MCF 10A (cell line): ENCODE measurements around the gene C8G. TPM values are rescaled to one million over a fixed set of nuclear protein-coding genes. Genes with fewer than 3 reads are reported as not detected.

ENCODE experiments used
- BruUV-seq: library from RNA; stranded (reverse); fragments of 400-500 nt; replicated peaks from 2 replicates; lab custom pipeline; 2021; lab: Mats Ljungman, UMichigan
- CTCF ChIA-PET: fragments of 300-600 bp; sonication (Branson Sonifier 250); formaldehyde crosslinking; extraction: SDS; loops from one replicate; lab custom pipeline; 2021; ENCODE audit warnings: antibody characterized with exemption, inconsistent platforms; lab: Yijun Ruan, JAX
- POLR2A ChIA-PET: fragments of 300-600, 350-650 bp; sonication (Branson Sonifier 250); formaldehyde crosslinking; extraction: SDS; loops from one replicate; lab custom pipeline; 2020; ENCODE audit warnings: antibody characterized with exemption, inconsistent platforms; lab: Yijun Ruan, JAX
- DNase-seq: peaks from one replicate; pipeline ENCODE4 v3.0.0-alpha.2; 2018; ENCODE audit not compliant: unreplicated experiment
- H3K27ac Mint-ChIP-seq: one replicate; pipeline ENCODE4 v1.8.0; 2022; ENCODE audit warnings: mild to moderate bottlenecking, low read depth, mixed read lengths; ENCODE audit not compliant: unreplicated experiment
- H3K27me3 Mint-ChIP-seq: one replicate; pipeline ENCODE4 v1.8.0; 2022; ENCODE audit warnings: mixed read lengths; ENCODE audit not compliant: insufficient read depth, unreplicated experiment
- H3K36me3 Mint-ChIP-seq: one replicate; pipeline ENCODE4 v1.8.0; 2022; ENCODE audit warnings: mild to moderate bottlenecking, moderate library complexity, mixed read lengths; ENCODE audit not compliant: insufficient read depth, unreplicated experiment
- H3K4me1 Mint-ChIP-seq: one replicate; pipeline ENCODE4 v1.8.0; 2022; ENCODE audit warnings: mixed read lengths; ENCODE audit not compliant: insufficient read depth, unreplicated experiment
- H3K4me3 Mint-ChIP-seq: one replicate; pipeline ENCODE4 v1.8.0; 2022; ENCODE audit warnings: mild to moderate bottlenecking, moderate library complexity, mixed read lengths; ENCODE audit not compliant: unreplicated experiment
- H3K9me3 Mint-ChIP-seq: one replicate; pipeline ENCODE4 v1.8.0; 2022; ENCODE audit warnings: mixed read lengths; ENCODE audit not compliant: unreplicated experiment
- CTCF ChIP-seq: fragments of 200-600 bp; IDR thresholded peaks from one replicate; pipeline ENCODE4 v1.8.0; 2022; ENCODE audit warnings: antibody characterized with exemption, mild to moderate bottlenecking; ENCODE audit not compliant: unreplicated experiment
- intact Hi-C: fragments of 100-400 bp; cut with micrococcal nuclease; formaldehyde crosslinking; loops from 2 replicates; pipeline ENCODE4 v1.14.1; 2022
- total RNA-seq: library from RNA; stranded (reverse); gene quantifications from 2 replicates; pipeline ENCODE4 v1.2.3, GENCODE V29; 2022

C8G gene
- total RNA-seq, 1 experiment from 2014 or later: 1.0 TPM

GRCh38 chr9:136978073-136978864 is 33.2 kb downstream of the C8G start:
- Mint-ChIP-seq H3K27me3 (no peaks in the 10 kb centered on the region), H3K4me3 (no peak overlapping the region), H3K9me3 (no peaks in the 10 kb centered on the region), H3K4me1 (peaks cover 7% of the 10 kb centered on the region), H3K27ac (no peak overlapping the region), H3K36me3 (no peaks in the 10 kb centered on the region)
- TF ChIP-seq CTCF: no peak
- CTCF ChIA-PET: no interaction called here
- DNase-seq: peak; percentile 29
- intact Hi-C loops: no loop called here
- BruUV-seq: no TSS peak
- POLR2A ChIA-PET: interaction anchor here (0.6 kb wide), 1 partner anchor 243 kb away, joined by 3 read pairs; no protein-coding TSS in a partner anchor

GRCh38 chr9:136978865-136979544 is 34.0 kb downstream of the C8G start:
- DNase-seq: no peak
- Mint-ChIP-seq H3K36me3 (no peaks in the 10 kb centered on the region), H3K9me3 (no peaks in the 10 kb centered on the region), H3K27ac (no peak overlapping the region), H3K4me1 (peaks cover 7% of the 10 kb centered on the region), H3K27me3 (no peaks in the 10 kb centered on the region), H3K4me3 (no peak overlapping the region)
- BruUV-seq: no TSS peak
- ChIA-PET CTCF (no interaction called here), POLR2A (no interaction called here)
- intact Hi-C loops: no loop called here
- TF ChIP-seq CTCF: no peak

DNA sequence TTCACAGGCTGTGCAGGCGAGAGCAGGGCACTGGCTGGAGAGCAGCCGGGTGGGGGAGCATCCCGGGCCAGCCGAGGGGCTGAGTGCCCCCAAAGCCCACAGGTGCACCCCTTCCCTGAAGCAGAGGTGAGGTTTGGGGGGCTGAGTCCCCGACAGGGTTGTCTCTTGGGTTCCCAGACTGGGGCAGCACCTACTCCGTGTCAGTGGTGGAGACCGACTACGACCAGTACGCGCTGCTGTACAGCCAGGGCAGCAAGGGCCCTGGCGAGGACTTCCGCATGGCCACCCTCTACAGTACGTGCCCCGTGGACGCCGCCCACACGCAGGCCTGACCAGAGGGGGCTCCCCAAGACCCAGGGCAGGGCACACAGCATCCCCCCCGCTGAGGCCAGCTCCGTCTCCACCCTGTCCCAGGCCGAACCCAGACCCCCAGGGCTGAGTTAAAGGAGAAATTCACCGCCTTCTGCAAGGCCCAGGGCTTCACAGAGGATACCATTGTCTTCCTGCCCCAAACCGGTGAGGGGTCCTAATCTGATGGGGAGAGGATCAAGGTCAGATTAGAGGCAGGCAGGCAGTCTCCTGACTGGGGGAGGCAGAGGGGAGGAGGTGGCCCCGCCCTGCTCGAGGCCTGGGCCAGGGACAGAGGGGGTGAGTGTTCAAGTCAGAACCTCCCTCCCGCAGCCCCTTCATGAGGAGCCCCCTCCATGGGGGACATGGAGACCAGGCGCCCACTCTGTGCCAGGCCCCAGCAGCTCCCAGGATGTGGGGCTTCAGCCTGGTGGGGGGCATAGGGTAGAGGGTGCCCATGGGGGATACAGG is 34.9 kb downstream of the C8G start:
- no peak for DNase-seq
- Mint-ChIP-seq H3K4me3 (no peak overlapping the region), H3K4me1 (peaks cover 7% of the 10 kb centered on the region), H3K27ac (no peak overlapping the region), H3K27me3 (no peaks in the 10 kb centered on the region), H3K9me3 (no peaks in the 10 kb centered on the region), H3K36me3 (no peaks in the 10 kb centered on the region)
- TF ChIP-seq CTCF: no peak
- POLR2A ChIA-PET: interaction anchor here (1.2 kb wide), 1 partner anchor 12 kb away, joined by 3 read pairs; the partner anchor contains the start of gene PAXX
- intact Hi-C loops: no loop called here
- CTCF ChIA-PET: no interaction called here
- BruUV-seq: no TSS peak
